GM12801 (cell line): ENCODE results near the gene ZFP1.

ENCODE experiments used
- CTCF ChIP-seq: IDR thresholded peaks from one replicate; pipeline ENCODE4 v1.5.1; 2011; ENCODE audit warnings: control low read depth; ENCODE audit not compliant: insufficient read length; ENCODE audit errors: extremely low read depth

Gene ZFP1

GRCh38 chr16:75110637-75111513, 37.4 kb upstream of the ZFP1 start:
- no peak for TF ChIP-seq CTCF

DNA sequence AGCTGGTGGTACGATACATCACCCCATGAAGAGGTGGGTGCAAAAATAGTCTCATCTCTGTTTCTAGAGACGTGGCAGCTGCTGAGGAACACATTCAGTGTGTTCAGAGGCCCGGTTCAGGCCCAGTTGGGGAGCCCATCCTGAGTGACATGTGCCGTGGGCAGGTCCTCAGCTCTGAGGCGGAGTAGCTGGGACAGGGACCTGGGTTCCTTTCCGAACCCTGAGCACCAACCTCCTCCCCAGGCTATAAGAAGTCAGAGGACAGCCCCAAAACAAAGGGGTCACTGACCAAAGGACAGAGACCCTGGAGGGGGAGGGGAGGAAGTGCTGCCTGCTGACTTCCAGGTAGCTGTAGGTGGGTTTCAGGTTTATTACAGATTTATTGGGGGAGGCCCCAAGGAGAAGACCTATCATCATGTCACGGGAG, 36.8 kb upstream of the ZFP1 start:
- no peak for TF ChIP-seq CTCF

- TF ChIP-seq CTCF, result no peak
These were observed 36.2 kb upstream of the ZFP1 start for GRCh38 chr16:75111961-75112733.

GRCh38 chr16:75112734-75113491, 35.4 kb upstream of the ZFP1 start:
- no peak for TF ChIP-seq CTCF

- TF ChIP-seq CTCF, result no peak
These were observed 34.7 kb upstream of the ZFP1 start for GRCh38 chr16:75113541-75114121.

DNA sequence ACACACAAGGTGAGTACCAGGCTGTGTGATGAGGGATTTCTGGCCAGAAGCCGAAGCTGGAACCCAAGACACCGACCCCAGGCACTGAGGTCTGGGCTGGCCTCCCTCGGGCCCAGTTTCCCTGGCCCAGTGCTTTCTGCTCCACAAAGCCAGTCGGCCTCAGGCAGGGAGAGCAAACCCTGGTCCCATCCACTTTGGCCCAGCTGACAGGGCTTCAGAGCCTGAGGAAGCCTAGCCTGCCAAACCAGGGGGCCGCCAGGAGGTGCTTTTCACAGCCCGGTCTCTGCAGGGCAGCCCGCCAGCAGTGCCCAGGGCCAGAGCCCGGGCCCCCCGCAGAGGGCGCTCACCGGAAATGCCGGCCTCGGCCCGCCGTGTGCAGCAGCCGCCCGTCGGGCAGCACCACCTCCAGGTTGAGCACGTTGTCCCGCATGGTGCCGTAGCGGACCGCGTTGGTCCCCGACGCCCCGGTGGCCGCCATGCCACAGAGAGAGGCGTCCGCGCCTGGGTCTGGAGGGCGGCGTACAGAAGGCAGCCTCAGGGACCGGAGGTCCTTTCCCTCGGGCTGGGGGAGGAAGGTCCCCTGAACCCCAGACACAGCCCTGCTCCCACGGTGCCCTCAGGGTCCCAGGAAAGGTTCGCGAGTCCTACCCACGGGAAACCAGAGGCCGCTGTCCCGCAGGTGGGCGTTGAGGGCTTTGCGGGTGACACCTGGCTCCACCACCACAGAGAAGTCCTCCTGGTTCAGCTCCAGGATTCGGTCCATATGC, 34.0 kb upstream of the ZFP1 start:
- no peak for TF ChIP-seq CTCF
